ENCODE results near the gene ZNF518B. TPM values are rescaled to one million over a fixed set of nuclear protein-coding genes. Genes with fewer than 3 reads are reported as not detected.

ZNF518B gene
- total RNA-seq, 3 donors from 2014 or later, result 19.0 to 24.7 (median 19.5) TPM

DNA sequence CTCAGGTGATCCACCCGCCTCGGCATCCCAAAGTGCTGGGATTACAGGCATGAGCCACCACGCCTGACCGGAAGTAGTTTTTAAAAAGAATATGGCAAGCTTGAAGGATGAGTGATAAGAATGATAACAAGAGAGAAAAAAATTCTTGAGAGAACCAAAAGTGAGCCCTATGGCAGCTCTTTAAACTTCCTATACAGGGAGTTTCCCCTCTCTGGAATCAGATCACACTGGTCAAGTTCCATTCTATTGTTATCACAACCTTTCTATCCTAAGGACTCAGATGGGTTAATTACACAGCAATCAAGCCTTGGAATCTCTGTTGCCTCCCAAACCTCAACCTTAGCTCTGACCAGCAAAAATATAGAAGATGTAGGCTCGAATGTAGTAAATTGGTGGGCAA is 33.8 kb upstream of the ZNF518B start:
- no peaks in the 10 kb centered on the region for H3K4me1 ChIP-seq
- H3K9me3 ChIP-seq, result no peaks in the 10 kb centered on the region
- no peak overlapping the region for H3K4me3 ChIP-seq
- no peaks in the 10 kb centered on the region for H3K27me3 ChIP-seq
- intact Hi-C loops (cut with DNase I; ENCODE audit: low total_unique reads), result no loop called here
- no peaks in the 10 kb centered on the region for H3K36me3 ChIP-seq
- no peak overlapping the region for H3K27ac ChIP-seq
- DNase-seq (ENCODE audit: low spot score in 2 of 2), result no peak
- TF ChIP-seq, protein P1, sequence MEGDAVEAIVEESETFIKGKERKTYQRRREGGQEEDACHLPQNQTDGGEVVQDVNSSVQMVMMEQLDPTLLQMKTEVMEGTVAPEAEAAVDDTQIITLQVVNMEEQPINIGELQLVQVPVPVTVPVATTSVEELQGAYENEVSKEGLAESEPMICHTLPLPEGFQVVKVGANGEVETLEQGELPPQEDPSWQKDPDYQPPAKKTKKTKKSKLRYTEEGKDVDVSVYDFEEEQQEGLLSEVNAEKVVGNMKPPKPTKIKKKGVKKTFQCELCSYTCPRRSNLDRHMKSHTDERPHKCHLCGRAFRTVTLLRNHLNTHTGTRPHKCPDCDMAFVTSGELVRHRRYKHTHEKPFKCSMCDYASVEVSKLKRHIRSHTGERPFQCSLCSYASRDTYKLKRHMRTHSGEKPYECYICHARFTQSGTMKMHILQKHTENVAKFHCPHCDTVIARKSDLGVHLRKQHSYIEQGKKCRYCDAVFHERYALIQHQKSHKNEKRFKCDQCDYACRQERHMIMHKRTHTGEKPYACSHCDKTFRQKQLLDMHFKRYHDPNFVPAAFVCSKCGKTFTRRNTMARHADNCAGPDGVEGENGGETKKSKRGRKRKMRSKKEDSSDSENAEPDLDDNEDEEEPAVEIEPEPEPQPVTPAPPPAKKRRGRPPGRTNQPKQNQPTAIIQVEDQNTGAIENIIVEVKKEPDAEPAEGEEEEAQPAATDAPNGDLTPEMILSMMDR (IDR thresholded peaks at IDR 0.05), result no peak
- TF ChIP-seq POLR2AphosphoS5 (IDR thresholded peaks at IDR 0.05) (no peak), POLR2A (IDR thresholded peaks at IDR 0.05) (no peak)

DNA sequence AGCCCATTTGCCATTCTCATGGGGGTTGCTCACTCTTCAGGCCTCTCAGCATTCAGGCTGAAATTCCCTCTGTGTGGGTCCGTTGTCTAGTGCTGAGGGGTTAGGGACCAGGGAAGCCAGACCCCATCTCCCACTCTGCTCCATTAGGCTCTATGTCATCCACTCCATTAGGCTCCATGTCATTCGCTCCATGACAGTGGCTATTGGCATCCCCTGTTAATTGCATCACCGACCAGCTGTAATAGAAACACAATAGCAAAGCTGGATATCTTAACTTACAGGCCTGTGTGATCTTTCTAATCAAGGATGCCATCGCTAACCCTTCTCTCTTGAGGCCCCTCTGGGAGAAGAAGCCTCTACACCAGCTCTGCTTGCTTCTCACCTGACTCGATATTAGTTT is 25.7 kb upstream of the ZNF518B start:
- TF ChIP-seq, protein P1 (IDR thresholded peaks at IDR 0.05), result no peak
- TF ChIP-seq POLR2A (IDR thresholded peaks at IDR 0.05) (no peak), POLR2AphosphoS5 (IDR thresholded peaks at IDR 0.05) (no peak)
- intact Hi-C loops (cut with DNase I; ENCODE audit: low total_unique reads), result no loop called here
- no peak overlapping the region for H3K4me3 ChIP-seq
- no peaks in the 10 kb centered on the region for H3K4me1 ChIP-seq
- H3K9me3 ChIP-seq, result no peaks in the 10 kb centered on the region
- H3K27me3 ChIP-seq, result no peaks in the 10 kb centered on the region
- no peak for DNase-seq (ENCODE audit: low spot score in 2 of 2)
- H3K36me3 ChIP-seq, result no peaks in the 10 kb centered on the region
- no peak overlapping the region for H3K27ac ChIP-seq

DNA sequence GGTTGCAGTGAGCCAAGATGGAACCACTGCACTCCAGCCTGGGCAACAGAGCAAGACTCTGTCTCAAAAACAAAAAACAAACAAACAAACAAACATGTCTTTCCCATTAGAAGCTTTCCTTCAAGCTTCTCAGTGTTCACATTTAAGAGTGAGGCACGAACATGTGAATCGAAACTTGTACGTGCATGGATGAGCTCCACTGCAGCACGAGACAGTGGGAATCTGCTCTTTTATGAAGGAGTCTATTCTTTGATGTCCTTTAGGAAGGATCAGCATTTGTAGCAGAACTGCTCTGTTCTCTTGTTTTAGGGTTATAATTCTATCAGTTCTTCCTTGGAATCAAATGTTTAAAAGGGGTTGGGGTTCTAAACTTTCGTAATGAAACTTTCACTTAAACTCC is 23.4 kb upstream of the ZNF518B start:
- no peaks in the 10 kb centered on the region for H3K27me3 ChIP-seq
- intact Hi-C loops (cut with DNase I; ENCODE audit: low total_unique reads), result no loop called here
- H3K4me1 ChIP-seq, result no peaks in the 10 kb centered on the region
- no peaks in the 10 kb centered on the region for H3K9me3 ChIP-seq
- no peaks in the 10 kb centered on the region for H3K36me3 ChIP-seq
- no peak for DNase-seq (ENCODE audit: low spot score in 2 of 2)
- no peak overlapping the region for H3K27ac ChIP-seq
- no peak for TF ChIP-seq POLR2AphosphoS5 (IDR thresholded peaks at IDR 0.05)
- TF ChIP-seq, protein P1 (IDR thresholded peaks at IDR 0.05), result no peak
- TF ChIP-seq POLR2A (IDR thresholded peaks at IDR 0.05), result no peak
- no peak overlapping the region for H3K4me3 ChIP-seq

DNA sequence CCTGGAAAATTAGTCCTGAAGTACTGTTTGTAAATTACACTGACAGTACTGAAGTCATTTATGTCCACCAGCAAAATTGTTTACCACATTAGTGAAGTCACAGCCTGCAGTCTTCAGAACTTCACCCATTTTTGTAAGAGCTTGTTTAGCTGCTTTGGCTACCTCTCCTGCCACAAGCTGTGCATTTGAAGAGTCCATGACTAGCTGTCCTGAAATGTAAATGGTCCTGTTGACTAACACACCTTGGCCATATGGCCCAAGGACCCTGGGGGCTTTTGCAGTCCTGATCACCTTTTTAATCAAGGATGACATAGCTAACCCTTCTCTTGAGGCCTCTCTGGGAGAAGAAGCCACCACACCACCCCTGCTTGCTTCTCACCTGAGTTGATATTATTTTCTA is 21.4 kb upstream of the ZNF518B start:
- Histone ChIP-seq H3K9me3 (no peaks in the 10 kb centered on the region), H3K4me3 (no peak overlapping the region), H3K27me3 (no peaks in the 10 kb centered on the region), H3K36me3 (no peaks in the 10 kb centered on the region), H3K4me1 (no peaks in the 10 kb centered on the region), H3K27ac (no peak overlapping the region)
- intact Hi-C loops (cut with DNase I; ENCODE audit: low total_unique reads), result no loop called here
- no peak for DNase-seq (ENCODE audit: low spot score in 2 of 2)
- TF ChIP-seq, protein P1 (IDR thresholded peaks at IDR 0.05), result no peak
- TF ChIP-seq POLR2AphosphoS5 (IDR thresholded peaks at IDR 0.05) (no peak), POLR2A (IDR thresholded peaks at IDR 0.05) (no peak)

DNA sequence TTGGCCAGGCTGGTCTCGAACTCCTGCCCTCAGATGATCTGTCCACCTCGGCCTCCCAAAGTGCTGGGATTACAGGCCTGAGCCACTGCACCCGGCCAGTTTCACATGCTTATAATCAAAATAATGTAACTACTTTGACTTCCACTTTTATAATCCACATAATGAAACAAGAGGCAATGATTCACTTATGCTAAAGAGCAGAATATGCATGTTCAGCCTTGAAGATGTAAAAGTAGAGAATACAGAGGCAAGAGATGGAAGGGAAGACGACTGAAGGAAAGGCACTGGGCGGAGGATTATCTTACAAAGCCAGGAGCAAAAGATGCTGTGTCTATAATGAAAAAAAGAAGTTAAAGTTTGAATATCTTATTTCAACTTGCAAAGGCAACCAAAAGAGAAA is 13.3 kb upstream of the ZNF518B start:
- intact Hi-C loops (cut with DNase I; ENCODE audit: low total_unique reads), result no loop called here
- DNase-seq (ENCODE audit: low spot score in 2 of 2), result no peak
- TF ChIP-seq POLR2AphosphoS5 (IDR thresholded peaks at IDR 0.05) (no peak), POLR2A (IDR thresholded peaks at IDR 0.05) (no peak)

DNA sequence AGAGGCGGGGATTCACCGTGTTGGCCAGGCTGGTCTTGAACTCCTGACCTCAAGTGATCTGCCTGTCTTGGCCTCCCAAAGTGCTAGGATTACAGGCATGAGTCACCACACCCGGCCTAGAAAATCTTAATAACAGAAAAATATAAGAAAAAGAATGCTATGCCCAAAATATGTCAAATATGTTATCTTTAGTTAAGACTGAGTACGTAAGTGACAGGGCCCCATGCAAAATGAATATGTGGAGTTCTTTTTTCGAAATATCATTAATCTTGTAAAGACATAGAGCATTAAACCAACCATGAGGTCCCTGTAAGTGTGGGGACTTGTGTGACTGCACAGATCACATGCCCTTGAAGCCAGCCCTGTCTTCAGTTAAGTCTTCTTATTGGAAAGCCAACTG is 8.9 kb upstream of the ZNF518B start:
- Histone ChIP-seq H3K9me3 (peaks cover 0 to 5% of the 10 kb centered on the region in 2 donors), H3K36me3 (no peaks in the 10 kb centered on the region), H3K4me3 (no peak overlapping the region), H3K27me3 (peaks cover 7 to 21% of the 10 kb centered on the region in 2 donors), H3K4me1 (no peaks in the 10 kb centered on the region), H3K27ac (no peak overlapping the region)
- intact Hi-C loops (cut with DNase I; ENCODE audit: low total_unique reads), result no loop called here
- no peak for DNase-seq (ENCODE audit: low spot score in 2 of 2)
- TF ChIP-seq, protein P1 (IDR thresholded peaks at IDR 0.05), result no peak
- no peak for TF ChIP-seq POLR2AphosphoS5 (IDR thresholded peaks at IDR 0.05)
- TF ChIP-seq POLR2A (IDR thresholded peaks at IDR 0.05), result no peak

More for the DNA sequence above, 13.3 kb upstream of the ZNF518B start:
- Histone ChIP-seq H3K9me3 (no peaks in the 10 kb centered on the region), H3K4me3 (no peak overlapping the region), H3K27ac (no peak overlapping the region), H3K27me3 (no peaks in the 10 kb centered on the region), H3K36me3 (no peaks in the 10 kb centered on the region), H3K4me1 (no peaks in the 10 kb centered on the region)

Data from breast epithelium (tissue), 4 donors.